Testis (tissue), 2 donors: Measurements from ENCODE around the gene FBXO31.

Source experiments
- POLR2A ChIP-seq: fragments of 450-650 bp; IDR thresholded peaks from one replicate; pipeline ENCODE4 v1.6.1; 2017; ENCODE audit warnings: antibody characterized with exemption, mild to moderate bottlenecking, moderate library complexity
- TF ChIP-seq, protein P1 (sequence below), 3 experiments: fragments of 450-650 bp in 2 of 3; fragments of 200-600 bp in 1 of 3; sonication (generic) in 1 of 3; IDR thresholded peaks; one replicate each; pipeline ENCODE4 v1.5.1; 2016 to 2019; ENCODE audit warnings: antibody characterized with exemption in 3 of 3, mild to moderate bottlenecking in 2 of 3, moderate library complexity in 1 of 3

DNA sequence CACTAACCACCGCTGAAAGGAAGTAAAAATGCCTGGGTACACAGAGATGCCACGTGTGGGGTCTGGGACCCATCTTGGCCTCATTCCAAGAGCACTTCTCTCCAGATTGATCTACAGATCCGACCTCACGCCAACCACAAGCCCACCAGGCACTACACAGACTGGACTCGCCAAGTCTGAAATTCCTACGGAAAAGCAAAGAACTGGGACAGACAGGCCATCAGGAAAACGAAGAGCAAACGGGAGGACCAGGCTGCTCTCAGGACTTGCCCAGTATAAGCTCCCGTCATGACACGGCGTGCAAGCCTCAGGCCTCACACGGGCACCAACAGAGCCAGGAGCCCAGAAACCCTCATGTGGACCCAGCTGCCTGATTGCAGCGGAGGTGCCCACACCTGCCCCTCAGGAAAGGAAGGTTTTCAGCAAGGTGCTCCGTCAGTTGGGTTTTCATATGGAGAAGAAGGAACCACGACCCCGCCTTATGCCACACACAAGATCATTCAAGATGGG is 46.3 kb downstream of the FBXO31 start:
- TF ChIP-seq, protein P1, sequence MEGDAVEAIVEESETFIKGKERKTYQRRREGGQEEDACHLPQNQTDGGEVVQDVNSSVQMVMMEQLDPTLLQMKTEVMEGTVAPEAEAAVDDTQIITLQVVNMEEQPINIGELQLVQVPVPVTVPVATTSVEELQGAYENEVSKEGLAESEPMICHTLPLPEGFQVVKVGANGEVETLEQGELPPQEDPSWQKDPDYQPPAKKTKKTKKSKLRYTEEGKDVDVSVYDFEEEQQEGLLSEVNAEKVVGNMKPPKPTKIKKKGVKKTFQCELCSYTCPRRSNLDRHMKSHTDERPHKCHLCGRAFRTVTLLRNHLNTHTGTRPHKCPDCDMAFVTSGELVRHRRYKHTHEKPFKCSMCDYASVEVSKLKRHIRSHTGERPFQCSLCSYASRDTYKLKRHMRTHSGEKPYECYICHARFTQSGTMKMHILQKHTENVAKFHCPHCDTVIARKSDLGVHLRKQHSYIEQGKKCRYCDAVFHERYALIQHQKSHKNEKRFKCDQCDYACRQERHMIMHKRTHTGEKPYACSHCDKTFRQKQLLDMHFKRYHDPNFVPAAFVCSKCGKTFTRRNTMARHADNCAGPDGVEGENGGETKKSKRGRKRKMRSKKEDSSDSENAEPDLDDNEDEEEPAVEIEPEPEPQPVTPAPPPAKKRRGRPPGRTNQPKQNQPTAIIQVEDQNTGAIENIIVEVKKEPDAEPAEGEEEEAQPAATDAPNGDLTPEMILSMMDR (IDR thresholded peaks at IDR 0.05), result no peak
- TF ChIP-seq POLR2A, result no peak
